Choroid plexus epithelial cell (primary cell): ENCODE data around the gene WDR36.

Experiments used
- DNase-seq: peaks from one replicate; pipeline ENCODE4 v3.0.0-alpha.2; 2010; ENCODE audit warnings: low read depth
- H3K4me3 ChIP-seq: 2 replicates; pipeline ENCODE4 v1.5.1; 2011; ENCODE audit warnings: low read depth, mild to moderate bottlenecking, control low read depth, low read length, moderate library complexity
- TF ChIP-seq, protein P1 (sequence below): conservative IDR thresholded peaks from 2 replicates; pipeline ENCODE4 v1.5.1; 2011; ENCODE audit warnings: low read depth, mild to moderate bottlenecking, control low read depth, inconsistent platforms, low read length, moderate library complexity

The WDR36 gene

DNA sequence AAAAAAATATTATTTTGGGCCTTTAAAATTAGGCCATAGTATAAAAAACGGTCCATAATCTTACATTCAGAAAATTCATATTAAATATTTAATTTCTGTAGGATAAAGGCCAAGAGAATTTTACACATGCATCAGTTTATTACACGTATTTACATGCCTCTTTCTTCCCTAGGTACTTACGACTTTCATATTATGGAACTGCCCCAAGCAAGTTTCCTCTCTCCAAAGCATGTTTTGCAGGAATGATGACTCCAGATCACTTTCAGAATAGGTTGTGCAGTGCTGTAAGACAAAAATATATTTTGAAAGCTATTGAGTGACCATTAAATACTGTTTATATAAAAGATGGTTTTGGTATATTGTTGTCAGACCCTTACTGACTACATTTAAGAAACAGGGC lies 61.8 kb downstream of the WDR36 start:
- DNase-seq = no peak
- H3K4me3 ChIP-seq = no peak overlapping the region

DNA sequence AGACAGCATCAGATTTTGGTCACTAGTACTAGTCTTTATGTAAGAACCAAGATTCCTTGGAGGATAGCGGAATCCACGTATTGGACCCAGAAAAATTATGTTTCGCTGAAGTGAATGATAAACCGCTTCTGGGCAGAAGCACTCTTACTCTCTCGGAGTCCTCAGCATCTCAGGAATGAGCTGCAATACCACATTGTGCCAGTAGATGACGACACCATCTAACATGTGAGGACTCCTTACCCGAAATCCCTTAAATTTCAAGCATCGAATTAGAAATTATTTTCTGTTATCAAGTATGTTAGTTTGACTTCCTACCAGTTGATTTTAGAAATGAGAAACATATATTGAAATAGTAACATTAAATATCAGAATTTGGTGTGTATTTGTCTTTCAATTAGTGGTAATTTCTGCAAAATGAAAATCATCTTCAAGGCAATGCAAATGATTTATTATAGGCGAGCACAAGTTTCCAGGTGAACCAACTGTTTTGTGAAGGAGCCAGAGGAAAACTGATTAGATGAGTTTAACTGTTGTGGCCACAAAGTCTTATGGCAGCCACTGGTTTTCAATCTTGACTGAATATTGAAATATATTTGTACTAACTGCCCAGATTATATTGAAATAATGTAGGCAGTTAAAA lies 66.1 kb downstream of the WDR36 start:
- TF ChIP-seq, protein P1, sequence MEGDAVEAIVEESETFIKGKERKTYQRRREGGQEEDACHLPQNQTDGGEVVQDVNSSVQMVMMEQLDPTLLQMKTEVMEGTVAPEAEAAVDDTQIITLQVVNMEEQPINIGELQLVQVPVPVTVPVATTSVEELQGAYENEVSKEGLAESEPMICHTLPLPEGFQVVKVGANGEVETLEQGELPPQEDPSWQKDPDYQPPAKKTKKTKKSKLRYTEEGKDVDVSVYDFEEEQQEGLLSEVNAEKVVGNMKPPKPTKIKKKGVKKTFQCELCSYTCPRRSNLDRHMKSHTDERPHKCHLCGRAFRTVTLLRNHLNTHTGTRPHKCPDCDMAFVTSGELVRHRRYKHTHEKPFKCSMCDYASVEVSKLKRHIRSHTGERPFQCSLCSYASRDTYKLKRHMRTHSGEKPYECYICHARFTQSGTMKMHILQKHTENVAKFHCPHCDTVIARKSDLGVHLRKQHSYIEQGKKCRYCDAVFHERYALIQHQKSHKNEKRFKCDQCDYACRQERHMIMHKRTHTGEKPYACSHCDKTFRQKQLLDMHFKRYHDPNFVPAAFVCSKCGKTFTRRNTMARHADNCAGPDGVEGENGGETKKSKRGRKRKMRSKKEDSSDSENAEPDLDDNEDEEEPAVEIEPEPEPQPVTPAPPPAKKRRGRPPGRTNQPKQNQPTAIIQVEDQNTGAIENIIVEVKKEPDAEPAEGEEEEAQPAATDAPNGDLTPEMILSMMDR = peak; percentile 100
- DNase-seq = peak; percentile 93
- no peak overlapping the region for H3K4me3 ChIP-seq

More for the DNA sequence above, 61.8 kb downstream of the WDR36 start:
- TF ChIP-seq, protein P1 = no peak

DNA sequence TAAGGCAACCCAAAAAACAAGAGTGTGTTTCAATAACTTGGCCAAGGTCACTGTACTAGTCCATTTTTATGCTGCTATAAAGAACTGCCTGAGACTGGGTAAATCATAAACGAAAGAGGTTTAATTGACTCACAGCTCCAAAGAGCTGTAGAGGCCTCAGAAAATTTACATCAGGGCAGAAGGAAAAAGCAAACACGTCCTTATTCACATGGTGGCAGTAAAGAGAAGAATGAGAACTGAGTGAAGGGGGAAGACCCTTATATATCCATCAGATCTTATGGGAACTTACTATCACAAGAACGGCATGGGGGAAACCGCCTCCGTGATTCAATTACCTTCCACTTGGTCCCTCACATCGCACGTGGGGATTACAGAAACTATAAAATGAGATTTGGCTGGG lies 67.7 kb downstream of the WDR36 start:
- H3K4me3 ChIP-seq = no peak overlapping the region
- TF ChIP-seq, protein P1 = no peak
- DNase-seq = no peak

DNA sequence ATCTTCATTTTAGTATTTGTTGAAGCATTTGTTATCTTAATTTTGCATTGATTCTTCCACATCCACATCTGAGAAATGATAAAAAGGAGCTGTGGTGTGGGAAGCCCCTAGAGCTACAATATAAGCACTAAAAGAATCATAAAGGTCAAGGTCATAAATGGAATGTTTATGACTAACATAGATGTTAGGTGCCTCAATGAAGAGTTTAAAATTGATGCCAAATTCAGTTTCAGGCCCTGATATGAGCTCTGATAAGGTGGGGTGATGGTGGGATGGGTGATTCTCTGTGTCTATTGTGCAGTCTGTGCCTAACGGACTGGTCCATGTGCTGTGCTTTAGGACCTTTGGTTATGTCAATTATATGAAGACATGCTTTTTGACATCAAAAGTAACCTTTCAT lies 70.9 kb downstream of the WDR36 start:
- TF ChIP-seq, protein P1 = no peak
- no peak overlapping the region for H3K4me3 ChIP-seq
- peak; percentile 33 for DNase-seq

DNA sequence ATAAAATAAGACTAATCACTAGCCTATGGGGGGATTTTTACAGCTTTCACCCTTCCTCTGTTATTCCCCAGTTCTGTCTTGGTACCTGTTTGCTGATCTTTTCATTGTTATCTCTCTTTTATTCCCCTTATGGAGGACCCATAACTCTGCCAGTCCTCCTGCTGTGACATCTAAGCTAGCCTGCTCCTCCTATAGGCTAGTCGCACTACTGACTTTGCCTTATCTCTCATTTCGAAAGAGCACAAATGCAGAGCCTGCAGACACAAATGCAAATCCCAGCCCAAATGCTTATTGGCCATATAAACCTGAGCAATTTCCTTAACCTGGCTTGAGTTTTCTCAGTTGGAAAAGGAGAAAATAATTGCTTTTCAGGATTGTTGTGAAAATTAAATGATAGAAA lies 72.9 kb downstream of the WDR36 start:
- H3K4me3 ChIP-seq = no peak overlapping the region
- no peak for DNase-seq
- TF ChIP-seq, protein P1 = no peak

DNA sequence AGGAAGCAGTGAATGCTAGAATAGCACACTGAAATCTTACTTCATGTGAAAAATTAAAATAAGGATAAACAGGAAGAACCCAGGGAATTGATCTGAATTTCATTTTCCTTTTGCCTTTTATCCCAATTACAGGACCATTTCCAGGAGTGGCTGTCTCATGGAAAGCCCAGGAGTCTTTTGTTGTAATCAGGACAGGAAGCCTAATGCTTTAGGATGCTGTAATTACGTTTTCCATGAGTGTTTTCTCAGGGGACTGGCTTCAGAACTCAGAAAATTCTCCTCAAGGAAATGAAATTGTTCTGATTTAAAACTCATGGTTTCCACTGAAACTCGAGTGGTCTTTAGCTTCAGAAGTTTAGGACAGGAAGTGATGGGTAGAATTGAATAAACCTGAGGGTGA lies 75.4 kb downstream of the WDR36 start:
- no peak for DNase-seq
- no peak overlapping the region for H3K4me3 ChIP-seq
- TF ChIP-seq, protein P1 = no peak

DNA sequence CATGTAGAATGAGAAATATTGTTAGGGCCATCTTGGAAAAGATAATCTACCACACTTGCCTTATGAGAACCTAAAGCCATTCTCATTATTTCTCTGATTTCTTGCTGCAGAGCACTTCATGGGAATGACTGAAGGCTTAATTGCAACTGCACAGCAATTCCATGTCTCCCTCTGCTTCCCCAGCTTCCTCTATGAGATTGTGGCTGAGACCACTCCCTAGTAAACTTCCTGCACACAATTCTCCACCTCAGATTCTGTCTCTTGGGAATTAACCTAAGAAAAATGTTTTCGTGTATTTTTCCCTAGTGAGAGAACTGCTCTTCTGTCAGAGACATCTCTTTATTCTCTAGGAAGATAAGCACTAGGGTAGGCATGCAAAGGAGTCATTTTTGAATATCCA lies 76.5 kb downstream of the WDR36 start:
- no peak overlapping the region for H3K4me3 ChIP-seq
- TF ChIP-seq, protein P1 = no peak
- no peak for DNase-seq
